HG02938 (cell line): ENCODE data around the gene FRMD4B.

ENCODE experiments used
- ATAC-seq: cut with Tn5 transposase; IDR thresholded peaks from one replicate; pipeline ENCODE4 v1.9.1; 2021; ENCODE audit warnings: mild to moderate bottlenecking, moderate library complexity; ENCODE audit not compliant: unreplicated experiment

The FRMD4B gene

GRCh38 chr3:69180869-69181591 lies 204.9 kb downstream of the FRMD4B start:
- ATAC-seq, result no peak

DNA sequence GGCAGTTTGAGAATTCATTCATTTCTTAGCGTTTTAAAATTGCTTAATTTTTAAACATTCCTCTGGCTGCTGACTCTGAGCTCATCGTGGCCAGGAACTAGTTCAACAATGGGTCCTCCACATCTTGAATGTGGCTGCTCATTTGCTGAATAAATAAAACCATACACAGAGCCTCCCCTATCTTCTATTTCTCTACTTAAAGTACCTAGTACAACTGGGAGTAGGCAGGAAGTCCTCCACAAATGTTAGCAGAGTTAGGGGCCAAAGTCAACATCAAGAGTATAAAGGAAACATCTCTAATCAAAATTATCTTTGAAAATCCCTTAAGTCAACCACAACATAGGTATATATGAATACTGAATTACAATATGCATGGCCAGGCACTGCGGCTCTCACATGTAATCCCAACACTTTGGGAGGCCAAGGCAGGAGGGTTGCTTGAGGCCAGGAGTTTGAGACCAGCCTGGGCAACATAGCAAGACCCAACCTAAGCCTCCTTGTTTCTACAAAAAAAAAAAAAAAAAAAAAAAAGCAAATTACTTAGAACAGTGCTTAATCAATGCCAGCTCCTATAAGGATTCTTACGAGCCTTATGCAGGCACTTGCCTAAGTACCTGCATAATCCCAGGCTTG lies 206.0 kb downstream of the FRMD4B start:
- no peak for ATAC-seq

- no peak for ATAC-seq
Measured at GRCh38 chr3:69178838-69179739, 206.8 kb downstream of the FRMD4B start.

DNA sequence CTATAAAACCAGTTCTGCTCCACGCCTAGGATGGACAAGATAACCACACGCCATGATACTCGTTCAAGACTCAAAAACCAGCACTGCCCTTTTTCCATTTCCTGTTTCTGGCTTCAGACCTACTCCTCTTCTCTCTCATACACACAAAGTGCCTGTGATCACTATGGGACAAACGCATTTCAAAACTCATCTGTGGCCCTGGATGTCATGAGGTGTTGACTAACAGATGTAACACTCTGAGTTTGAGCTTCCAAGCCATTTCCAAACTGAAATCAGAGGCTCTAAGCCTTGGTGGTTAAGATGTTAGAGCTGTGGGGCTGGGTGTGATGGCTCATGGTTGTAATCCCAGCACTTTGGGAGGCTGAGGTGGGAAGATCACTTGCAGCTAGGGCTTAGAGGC lies 207.8 kb downstream of the FRMD4B start:
- no peak for ATAC-seq

DNA sequence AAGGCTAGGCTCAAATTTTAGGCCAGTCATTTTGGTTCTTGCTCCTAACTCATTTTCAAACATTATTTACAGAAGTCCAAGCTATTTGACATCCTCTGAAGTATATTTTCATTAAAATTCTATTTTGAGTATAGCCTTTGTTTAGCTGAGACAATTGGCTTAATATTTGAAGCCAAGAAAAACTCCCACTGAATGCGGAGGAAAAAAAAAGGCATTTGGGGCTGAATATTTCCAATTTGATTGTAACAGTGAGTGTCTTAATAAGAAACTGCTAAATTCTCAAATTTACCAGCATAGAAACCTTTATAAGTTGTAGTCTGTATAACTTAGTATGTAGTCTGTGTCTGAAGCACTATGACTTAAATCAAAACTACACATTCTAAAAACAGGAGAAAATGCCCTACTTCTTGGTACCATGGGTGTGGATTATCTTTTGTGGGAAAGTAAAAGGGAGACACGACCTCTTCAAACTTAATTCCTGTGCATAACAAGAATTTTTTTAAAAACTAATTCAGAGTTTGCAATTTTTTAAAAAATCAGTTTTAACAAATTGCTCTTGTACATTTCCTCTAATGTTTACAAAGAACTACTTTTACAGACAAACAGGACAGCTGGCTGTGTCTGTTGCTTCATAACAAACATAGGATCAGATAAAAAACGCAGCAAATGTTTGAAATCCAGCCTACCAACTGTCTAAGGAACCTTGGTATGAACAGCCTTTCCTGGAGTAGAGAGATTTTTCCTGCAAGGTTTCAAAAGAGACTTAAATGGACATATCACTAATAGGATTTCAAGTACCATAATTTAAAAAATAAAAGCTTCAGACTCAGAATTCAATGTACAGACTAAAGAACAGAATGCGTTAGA lies 210.8 kb downstream of the FRMD4B start:
- ATAC-seq, result no peak

DNA sequence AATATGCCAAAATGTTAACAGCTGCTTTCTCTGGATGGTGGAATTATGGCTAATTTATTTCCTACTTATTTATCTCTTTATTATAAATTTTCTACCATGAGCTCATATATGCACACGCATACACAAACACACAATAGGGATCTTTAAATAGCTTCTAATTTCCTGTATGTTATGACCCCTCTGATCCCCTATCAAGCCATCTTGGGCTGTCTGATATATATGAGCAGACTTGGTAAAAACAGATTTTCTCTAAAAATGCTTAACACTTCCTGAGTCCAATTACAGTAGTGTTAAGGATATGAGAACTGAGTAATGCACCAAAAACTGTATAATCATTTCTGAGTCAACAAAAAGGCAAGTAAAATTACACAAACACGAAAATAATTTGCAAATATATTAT lies 211.4 kb downstream of the FRMD4B start:
- ATAC-seq, result no peak

- no peak for ATAC-seq
Measured at GRCh38 chr3:69172058-69172457, 213.8 kb downstream of the FRMD4B start.

GRCh38 chr3:69166446-69166845 lies 219.4 kb downstream of the FRMD4B start:
- ATAC-seq, result no peak

DNA sequence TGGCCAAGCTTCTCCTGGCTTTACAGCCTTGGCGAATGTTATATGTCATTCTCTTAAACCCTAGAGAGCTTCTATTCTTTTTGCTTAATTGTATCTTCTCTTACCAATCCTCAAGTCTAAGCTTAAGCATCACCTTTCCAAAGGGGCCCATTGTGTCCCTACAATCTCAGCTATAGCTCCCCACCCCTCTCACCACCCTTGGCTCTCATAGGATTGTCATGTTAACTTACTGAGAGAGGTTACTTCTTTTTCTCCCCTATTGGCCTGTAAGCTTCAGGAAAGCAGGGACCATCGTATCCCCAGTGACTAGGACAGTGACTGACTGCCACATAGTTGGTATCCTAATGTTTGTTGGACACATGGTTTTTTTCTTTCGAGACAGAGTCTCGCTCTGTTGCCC lies 220.1 kb downstream of the FRMD4B start:
- ATAC-seq, result no peak

- ATAC-seq, result no peak
Measured at GRCh38 chr3:69164296-69164695, 221.6 kb downstream of the FRMD4B start.

DNA sequence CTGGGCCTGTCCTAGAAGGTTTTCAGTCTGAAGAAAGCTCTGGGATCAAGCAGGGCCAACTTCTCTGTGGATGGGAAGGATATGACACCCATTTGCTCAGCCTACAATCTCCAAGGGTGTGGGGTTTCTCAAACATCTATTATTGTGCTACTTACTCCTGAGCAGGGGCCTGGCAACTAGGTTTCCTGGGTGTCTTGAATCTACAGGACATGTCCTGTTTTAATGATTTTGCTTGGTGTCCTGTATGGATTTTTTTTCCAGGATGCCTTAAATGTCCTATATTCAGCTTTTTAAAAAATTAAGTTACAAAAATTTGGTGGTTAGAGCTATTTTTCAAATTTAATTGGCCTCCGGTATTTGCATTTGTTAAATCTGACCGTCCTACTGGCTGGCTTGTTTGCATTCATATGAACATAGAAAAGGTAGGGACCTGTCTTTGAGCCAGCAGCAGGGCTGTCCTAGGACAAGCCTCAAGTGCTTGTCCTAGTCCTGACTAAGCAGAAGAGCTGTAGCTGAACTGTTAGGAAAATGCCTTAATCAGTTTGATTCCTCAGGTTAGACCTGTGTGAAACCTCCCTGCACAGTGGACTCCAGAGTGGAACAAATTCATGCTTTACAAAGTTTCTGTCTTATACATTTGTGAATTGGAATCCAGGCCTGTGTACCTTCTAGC lies 223.4 kb downstream of the FRMD4B start:
- ATAC-seq, result no peak

- peak; percentile 61 for ATAC-seq
Measured at GRCh38 chr3:69161587-69162307, 224.1 kb downstream of the FRMD4B start.

DNA sequence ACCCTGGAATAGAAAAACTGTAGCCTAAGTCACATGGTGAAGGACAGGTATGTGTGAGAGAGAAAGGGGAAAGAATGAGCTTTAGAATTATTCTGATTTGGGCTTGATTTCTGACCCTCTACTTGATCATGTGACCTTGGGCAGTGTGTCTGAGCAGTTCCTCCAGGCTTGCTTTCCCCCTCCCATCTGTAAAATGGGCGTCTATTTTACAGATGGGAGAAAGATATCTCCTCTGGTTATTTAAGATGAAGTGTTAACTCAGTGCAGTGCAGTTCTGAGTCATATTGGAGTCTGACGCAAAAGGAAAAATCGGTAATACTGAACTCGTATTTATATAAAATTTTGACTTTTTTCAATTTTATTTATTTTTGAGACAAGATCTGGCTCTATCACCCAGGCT lies 225.4 kb downstream of the FRMD4B start:
- ATAC-seq, result no peak

DNA sequence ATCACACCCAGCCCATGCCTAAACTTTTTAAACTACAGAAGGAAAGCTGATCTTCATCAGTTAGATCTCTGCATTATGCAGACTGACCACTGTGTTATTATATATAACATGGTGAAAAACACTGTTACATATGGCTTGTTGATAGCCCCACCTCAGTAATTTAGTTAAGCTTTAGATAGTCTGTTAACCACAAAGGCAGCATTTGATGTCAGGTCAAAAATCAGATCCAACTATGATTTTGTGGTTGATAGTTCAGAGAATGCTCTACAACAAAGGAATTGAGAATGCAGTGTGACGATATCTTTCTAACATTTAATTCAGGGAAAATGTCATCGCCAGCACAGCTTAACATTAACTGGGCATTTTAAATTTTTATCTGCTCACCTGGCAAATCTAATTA lies 225.8 kb downstream of the FRMD4B start:
- ATAC-seq, result no peak

DNA sequence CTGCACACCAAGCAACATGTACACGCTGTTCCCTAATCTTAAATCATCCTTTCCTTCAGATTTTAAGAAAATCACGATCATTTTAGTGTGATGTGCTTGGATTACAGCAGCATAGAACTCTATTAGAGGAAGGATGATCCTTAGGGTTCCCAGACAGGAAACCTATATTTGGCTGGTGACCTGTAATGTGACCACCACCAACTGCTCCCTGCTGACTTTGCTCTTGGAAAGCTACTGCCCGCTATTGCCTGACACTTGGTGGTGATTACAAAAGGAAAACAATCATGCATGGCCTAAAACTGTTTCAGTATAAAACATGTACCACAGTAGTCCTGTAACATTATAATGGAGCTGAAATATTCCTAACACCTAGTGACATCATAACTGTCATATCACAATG lies 236.3 kb downstream of the FRMD4B start:
- ATAC-seq, result no peak

DNA sequence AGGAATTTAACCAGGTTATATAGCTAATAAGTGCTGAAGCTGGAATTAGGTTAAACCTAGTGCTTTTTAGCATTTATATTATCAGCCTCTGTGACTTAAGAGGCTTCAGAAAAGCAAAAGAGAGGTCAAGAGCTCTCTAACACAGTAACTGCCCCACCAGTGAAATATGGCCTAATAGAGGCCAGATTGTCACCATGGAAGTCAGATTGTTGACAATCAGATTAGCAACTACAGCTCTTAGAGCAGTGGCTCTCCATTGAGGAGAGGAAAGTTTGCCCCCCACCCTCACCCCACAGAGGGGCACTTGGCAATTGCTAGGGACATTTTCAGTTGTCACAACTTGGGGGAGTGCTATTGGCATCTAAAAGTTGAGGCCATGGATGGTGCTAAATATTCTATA lies 240.2 kb downstream of the FRMD4B start:
- no peak for ATAC-seq

DNA sequence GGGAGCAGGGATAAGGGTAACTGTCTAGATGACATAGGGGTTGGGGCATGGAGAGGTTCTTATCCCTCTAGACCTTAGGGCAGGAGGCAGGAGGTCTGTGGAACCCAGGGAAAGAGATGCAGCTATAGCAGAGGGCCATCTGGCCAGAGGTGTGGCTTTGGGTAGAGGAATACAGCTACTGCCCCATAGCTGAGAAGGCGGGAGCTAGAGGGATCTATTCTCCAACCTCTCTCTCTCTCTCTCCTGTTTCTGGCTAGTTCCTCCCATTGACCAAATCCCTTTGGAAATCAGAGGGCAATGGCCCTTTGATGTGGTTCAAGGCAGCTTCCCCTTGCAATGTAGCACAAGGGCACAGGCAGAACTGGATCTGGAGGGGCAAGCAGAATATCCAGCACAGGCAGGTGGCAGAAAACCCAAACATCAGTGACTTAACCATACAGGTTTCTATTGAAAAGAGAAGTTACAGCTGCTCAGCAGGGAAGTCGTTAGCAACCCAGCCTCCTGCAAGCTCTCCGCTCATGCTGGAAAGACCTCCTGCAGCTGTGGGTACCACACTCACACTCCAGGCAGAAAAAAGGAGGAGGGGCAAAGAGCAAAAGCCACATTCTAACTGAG lies 241.2 kb downstream of the FRMD4B start:
- ATAC-seq, result no peak

DNA sequence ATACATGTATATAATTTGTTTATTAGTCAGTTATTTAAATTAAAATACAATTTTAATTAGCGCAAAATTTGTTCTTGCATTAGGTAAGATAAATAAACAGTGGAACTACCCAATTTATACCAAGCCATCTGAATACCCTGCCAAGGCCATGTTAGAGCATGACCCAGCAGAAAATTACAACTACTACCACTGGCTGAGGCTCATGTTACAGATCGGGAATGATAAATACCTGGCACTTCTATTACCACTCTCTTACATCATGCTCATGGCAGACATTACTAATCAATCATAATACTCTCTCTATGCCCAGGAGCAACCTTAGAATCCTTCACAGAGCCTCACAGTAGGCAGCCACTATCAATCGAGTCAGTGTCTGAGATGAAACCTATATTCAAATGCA lies 242.3 kb downstream of the FRMD4B start:
- ATAC-seq, result no peak

DNA sequence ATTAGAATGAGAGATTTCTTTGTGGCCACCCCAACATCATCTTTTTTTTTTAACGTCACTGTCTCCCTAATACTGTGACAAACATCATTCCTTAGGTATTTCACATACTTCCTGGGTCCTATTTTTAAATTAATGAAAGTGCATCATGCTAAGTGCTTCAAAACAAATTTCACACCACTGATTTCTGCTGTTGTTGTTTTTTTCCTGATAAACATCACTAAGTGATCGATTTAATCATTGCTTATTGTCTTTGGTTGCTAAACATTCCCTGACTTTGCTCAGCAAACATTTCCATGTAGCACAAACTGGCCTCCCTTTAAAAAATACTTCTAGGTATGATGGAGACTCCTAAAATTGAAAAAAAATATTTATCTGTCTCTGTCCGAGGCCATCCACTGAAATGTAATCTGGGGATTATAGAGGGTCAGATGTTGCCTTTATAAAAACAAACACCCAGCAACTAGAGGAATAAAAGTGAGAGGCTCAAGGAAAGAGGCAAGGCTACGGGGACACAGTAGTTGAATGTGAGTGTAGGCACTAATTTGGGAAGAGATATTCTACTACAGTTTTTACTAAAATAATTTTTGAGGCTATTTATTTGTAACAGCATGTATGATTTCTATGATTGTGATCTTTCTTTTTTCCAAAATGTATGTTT lies 243.0 kb downstream of the FRMD4B start:
- ATAC-seq, result no peak
